WTC11 (cell line): Measurements from ENCODE around the gene MAU2. TPM values are rescaled to one million over a fixed set of nuclear protein-coding genes. Genes with fewer than 3 reads are reported as not detected.

ENCODE experiments used
- ATAC-seq: fragments of 200-7000 bp; cut with Tn5 transposase; 2 replicates; pipeline ENCODE4 v1.10.0; 2021; ENCODE audit warnings: mild to moderate bottlenecking, moderate library complexity
- CTCF ChIA-PET: fragments of 300-600 bp; sonication (Branson Sonifier 250); formaldehyde crosslinking; loops from one replicate; lab custom pipeline; 2021; ENCODE audit warnings: antibody characterized with exemption; lab: Charles Lee
- POLR2A ChIA-PET: fragments of 350-600 bp; sonication (Branson Sonifier 250); formaldehyde crosslinking; loops from one replicate; lab custom pipeline; 2021; ENCODE audit warnings: antibody characterized with exemption; lab: Charles Lee
- DNase-seq: peaks from one replicate; pipeline ENCODE4 v3.0.0; 2021; ENCODE audit warnings: low spot score
- H3K27ac Mint-ChIP-seq: 2 replicates; pipeline ENCODE4 v1.8.0; 2021; ENCODE audit warnings: mixed read lengths
- H3K27me3 Mint-ChIP-seq: 2 replicates; pipeline ENCODE4 v1.8.0; 2021; ENCODE audit warnings: low read depth, mild to moderate bottlenecking, moderate library complexity, mixed read lengths
- H3K36me3 Mint-ChIP-seq: 2 replicates; pipeline ENCODE4 v1.8.0; 2021; ENCODE audit warnings: mixed read lengths
- H3K4me1 Mint-ChIP-seq: 2 replicates; pipeline ENCODE4 v1.8.0; 2022; ENCODE audit warnings: mixed read lengths
- H3K4me3 Mint-ChIP-seq: 2 replicates; pipeline ENCODE4 v1.8.0; 2021; ENCODE audit warnings: mild to moderate bottlenecking, moderate library complexity, mixed read lengths
- H3K9me3 Mint-ChIP-seq: 2 replicates; pipeline ENCODE4 v1.8.0; 2021; ENCODE audit warnings: mixed read lengths
- ATF1 ChIP-seq: sonication (generic); formaldehyde crosslinking; IDR thresholded peaks from 2 replicates; pipeline ENCODE4 v1.8.1; 2023; ENCODE audit warnings: mild to moderate bottlenecking, moderate library complexity, missing genetic modification reagents
- CREB1 ChIP-seq: sonication (generic); formaldehyde crosslinking; IDR thresholded peaks from 2 replicates; pipeline ENCODE4 v1.8.0; 2023; ENCODE audit warnings: mild to moderate bottlenecking, missing genetic modification reagents
- E2F1 ChIP-seq: sonication (generic); formaldehyde crosslinking; IDR thresholded peaks from 2 replicates; pipeline ENCODE4 v1.8.0; 2022; ENCODE audit warnings: mild to moderate bottlenecking, missing genetic modification reagents
- ESRRA ChIP-seq: sonication (generic); formaldehyde crosslinking; IDR thresholded peaks from 2 replicates; pipeline ENCODE4 v1.8.1; 2022; ENCODE audit warnings: mild to moderate bottlenecking, missing genetic modification reagents, borderline replicate concordance
- ETV6 ChIP-seq: sonication (generic); formaldehyde crosslinking; IDR thresholded peaks from 2 replicates; pipeline ENCODE4 v1.8.1; 2022; ENCODE audit warnings: mild to moderate bottlenecking, missing genetic modification reagents
- FOXP1 ChIP-seq: sonication (generic); formaldehyde crosslinking; IDR thresholded peaks from 2 replicates; pipeline ENCODE4 v1.8.0; 2022; ENCODE audit warnings: missing genetic modification reagents, mild to moderate bottlenecking, moderate library complexity, borderline replicate concordance
- FOXP4 ChIP-seq: sonication (generic); formaldehyde crosslinking; IDR thresholded peaks from 2 replicates; pipeline ENCODE4 v1.8.0; 2022; ENCODE audit warnings: mild to moderate bottlenecking, missing genetic modification reagents
- GRHL2 ChIP-seq: fragments of 250-450 bp; sonication (Bioruptor Pico); IDR thresholded peaks from 2 replicates; pipeline ENCODE4 v1.8.0; 2022; ENCODE audit warnings: mild to moderate bottlenecking, moderate library complexity; ENCODE audit not compliant: insufficient replicate concordance, severe bottlenecking
- HMGXB4 ChIP-seq: sonication (generic); formaldehyde crosslinking; IDR thresholded peaks from 2 replicates; pipeline ENCODE4 v1.8.1; 2023; ENCODE audit warnings: mild to moderate bottlenecking, moderate library complexity, missing genetic modification reagents
- IRF2 ChIP-seq: sonication (generic); formaldehyde crosslinking; IDR thresholded peaks from 2 replicates; pipeline ENCODE4 v1.8.0; 2022; ENCODE audit warnings: low read depth, missing genetic modification reagents, borderline replicate concordance
- NFE2L1 ChIP-seq: sonication (generic); formaldehyde crosslinking; IDR thresholded peaks from 2 replicates; pipeline ENCODE4 v1.8.1; 2023; ENCODE audit warnings: missing genetic modification reagents
- PRRX2 ChIP-seq: fragments of 250-450 bp; sonication (Bioruptor Pico); IDR thresholded peaks from 2 replicates; pipeline ENCODE4 v1.8.0; 2021; ENCODE audit warnings: mild to moderate bottlenecking
- RORB ChIP-seq: fragments of 250-450 bp; sonication (Bioruptor Pico); IDR thresholded peaks from 2 replicates; pipeline ENCODE4 v1.9.0; 2021; ENCODE audit warnings: mild to moderate bottlenecking
- SMAD3 ChIP-seq: sonication (generic); formaldehyde crosslinking; IDR thresholded peaks from 2 replicates; pipeline ENCODE4 v1.8.0; 2022; ENCODE audit warnings: missing genetic modification reagents, mild to moderate bottlenecking, borderline replicate concordance
- SMAD4 ChIP-seq: sonication (generic); formaldehyde crosslinking; IDR thresholded peaks from 2 replicates; pipeline ENCODE4 v1.8.0; 2022; ENCODE audit warnings: mild to moderate bottlenecking, missing genetic modification reagents
- SOX15 ChIP-seq: fragments of 250-450 bp; sonication (Bioruptor Pico); IDR thresholded peaks from 2 replicates; pipeline ENCODE4 v1.9.0; 2021; ENCODE audit warnings: mild to moderate bottlenecking
- SP1 ChIP-seq: sonication (generic); formaldehyde crosslinking; conservative IDR thresholded peaks from 2 replicates; pipeline ENCODE4 v1.8.1; 2022; ENCODE audit warnings: missing genetic modification reagents
- STAT6 ChIP-seq: sonication (generic); formaldehyde crosslinking; conservative IDR thresholded peaks from 2 replicates; pipeline ENCODE4 v1.8.1; 2023; ENCODE audit warnings: mild to moderate bottlenecking, low read depth, missing genetic modification reagents, moderate library complexity
- TCF7 ChIP-seq: sonication (generic); formaldehyde crosslinking; IDR thresholded peaks from 2 replicates; pipeline ENCODE4 v1.8.0; 2022; ENCODE audit warnings: mild to moderate bottlenecking, low read depth, missing genetic modification reagents, moderate library complexity
- TEAD4 ChIP-seq: sonication (generic); formaldehyde crosslinking; IDR thresholded peaks from 2 replicates; pipeline ENCODE4 v1.8.0; 2022; ENCODE audit warnings: mild to moderate bottlenecking, missing genetic modification reagents
- ZNF219 ChIP-seq: sonication (generic); formaldehyde crosslinking; IDR thresholded peaks from 2 replicates; pipeline ENCODE4 v1.8.0; 2023; ENCODE audit warnings: missing genetic modification reagents, mild to moderate bottlenecking, borderline replicate concordance
- total RNA-seq: library from RNA; stranded (reverse); gene quantifications from 3 replicates; pipeline ENCODE4 v1.2.3, GENCODE V29; 2021
- TF ChIP-seq, protein P1 (sequence below): sonication (generic); formaldehyde crosslinking; IDR thresholded peaks from 2 replicates; pipeline ENCODE4 v1.8.1; 2022; ENCODE audit warnings: missing genetic modification reagents, borderline replicate concordance

Gene MAU2
- total RNA-seq, 1 experiment from 2014 or later = 56.8 TPM

- TF ChIP-seq HMGXB4 (CRISPR knock-in tag) = no peak
- TF ChIP-seq NFE2L1 = no peak
- TF ChIP-seq FOXP4 (CRISPR knock-in tag) = no peak
- TF ChIP-seq TCF7 = no peak
- no peak for TF ChIP-seq GRHL2 (CRISPR knock-in tag)
- TF ChIP-seq STAT6 (CRISPR knock-in tag) = no peak
- no peak for TF ChIP-seq TEAD4 (CRISPR knock-in tag)
- TF ChIP-seq RORB (CRISPR knock-in tag) = no peak
- no peak for TF ChIP-seq FOXP1 (CRISPR knock-in tag)
- no peak for TF ChIP-seq ZNF219 (CRISPR knock-in tag)
- no peak for TF ChIP-seq PRRX2 (CRISPR knock-in tag)
- TF ChIP-seq, protein P1, sequence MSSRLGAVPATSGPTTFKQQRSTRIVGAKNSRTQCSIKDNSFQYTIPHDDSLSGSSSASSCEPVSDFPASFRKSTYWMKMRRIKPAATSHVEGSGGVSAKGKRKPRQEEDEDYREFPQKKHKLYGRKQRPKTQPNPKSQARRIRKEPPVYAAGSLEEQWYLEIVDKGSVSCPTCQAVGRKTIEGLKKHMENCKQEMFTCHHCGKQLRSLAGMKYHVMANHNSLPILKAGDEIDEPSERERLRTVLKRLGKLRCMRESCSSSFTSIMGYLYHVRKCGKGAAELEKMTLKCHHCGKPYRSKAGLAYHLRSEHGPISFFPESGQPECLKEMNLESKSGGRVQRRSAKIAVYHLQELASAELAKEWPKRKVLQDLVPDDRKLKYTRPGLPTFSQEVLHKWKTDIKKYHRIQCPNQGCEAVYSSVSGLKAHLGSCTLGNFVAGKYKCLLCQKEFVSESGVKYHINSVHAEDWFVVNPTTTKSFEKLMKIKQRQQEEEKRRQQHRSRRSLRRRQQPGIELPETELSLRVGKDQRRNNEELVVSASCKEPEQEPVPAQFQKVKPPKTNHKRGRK (CRISPR knock-in tag) = no peak
- TF ChIP-seq ESRRA = no peak
- Mint-ChIP-seq H3K4me3 (no peak overlapping the region), H3K4me1 (peaks cover 10% of the 10 kb centered on the region), H3K27ac (no peak overlapping the region), H3K36me3 (peaks cover 11% of the 10 kb centered on the region), H3K27me3 (peaks cover 31% of the 10 kb centered on the region), H3K9me3 (no peaks in the 10 kb centered on the region)
- DNase-seq (no peak), ATAC-seq (no peak)
- CTCF ChIA-PET = no interaction called here
- POLR2A ChIA-PET = no interaction called here
Measured at GRCh38 chr19:19274146-19274545, 46.5 kb upstream of the MAU2 start.

DNA sequence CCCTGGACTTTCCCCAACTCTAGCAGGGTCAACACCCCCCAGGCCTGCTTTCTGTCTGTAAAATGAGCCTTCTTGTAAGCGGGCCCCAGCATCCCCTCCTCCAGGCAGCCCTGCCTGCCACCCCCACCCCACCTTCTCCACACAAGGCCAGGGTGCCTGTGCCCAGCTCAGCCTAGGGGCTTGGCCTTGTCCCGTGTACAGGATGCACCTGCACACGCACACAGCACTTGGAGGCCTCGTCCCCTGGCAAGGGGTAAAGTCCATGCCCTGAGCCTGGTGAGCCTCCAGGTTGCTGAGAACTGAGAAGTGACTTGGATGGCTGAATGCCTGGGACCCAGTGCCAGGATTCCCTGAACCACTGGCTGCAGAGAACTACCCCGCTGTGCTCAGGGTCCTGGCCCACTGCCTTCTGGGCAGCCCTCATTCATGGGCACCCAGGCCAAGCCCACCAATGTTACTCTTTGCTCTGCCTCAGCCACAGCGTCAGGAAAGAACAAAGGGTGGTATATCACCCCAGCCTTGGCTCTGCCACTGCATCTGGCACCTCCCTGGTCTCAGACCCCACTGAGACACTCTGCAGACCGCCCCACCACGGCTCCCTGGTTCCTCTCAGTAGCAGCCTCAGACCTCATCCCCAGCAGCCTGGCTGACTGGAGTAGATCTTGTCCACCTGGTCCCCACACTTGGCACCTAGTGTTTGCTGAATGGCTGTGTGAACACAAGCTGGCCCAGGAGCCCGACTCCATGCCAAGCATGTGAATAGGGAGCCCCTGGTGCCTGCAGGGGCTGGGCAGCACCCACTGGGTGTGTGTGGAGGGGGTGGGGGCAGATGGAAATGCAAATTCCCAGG is 45.7 kb upstream of the MAU2 start:
- H3K27me3 Mint-ChIP-seq = peaks cover 25% of the 10 kb centered on the region
- TF ChIP-seq SMAD3 (no peak), TEAD4 (CRISPR knock-in tag) (no peak), ETV6 (CRISPR knock-in tag) (no peak), SOX15 (CRISPR knock-in tag) (no peak), E2F1 (no peak), SP1 (no peak), SMAD4 (CRISPR knock-in tag) (no peak), IRF2 (CRISPR knock-in tag) (no peak), CREB1 (CRISPR knock-in tag) (no peak), ATF1 (CRISPR knock-in tag) (no peak)
- no peak for DNase-seq
- ChIA-PET CTCF (no interaction called here), POLR2A (no interaction called here)
- no peak overlapping the region for H3K4me3 Mint-ChIP-seq
- ATAC-seq = no peak
- no peak overlapping the region for H3K27ac Mint-ChIP-seq
- H3K4me1 Mint-ChIP-seq = peaks cover 10% of the 10 kb centered on the region
- peaks cover 11% of the 10 kb centered on the region for H3K36me3 Mint-ChIP-seq
- no peaks in the 10 kb centered on the region for H3K9me3 Mint-ChIP-seq
